Measurements from ENCODE around the gene PKD1L1. TPM values are rescaled to one million over a fixed set of nuclear protein-coding genes. Genes with fewer than 3 reads are reported as not detected.

PKD1L1 gene
- total and polyA plus RNA-seq, 11 donors, result 1.1 to 3.7 (median 2.3) TPM

- peak overlapping the region in 1 of 12 donors; percentile 17 for H3K27ac ChIP-seq
- intact Hi-C loops (cut with DNase I), result loop anchor here in 1 of 10 donors (5.0 kb wide), 1 partner anchor 175 kb away; no protein-coding TSS in a partner anchor
- no peak overlapping the region for H3K4me3 ChIP-seq
- no peaks in the 10 kb centered on the region for H3K27me3 ChIP-seq
- ATAC-seq, result peak in 3 of 4 donors; percentile 48 to 66 (median 62)
- H3K9me3 ChIP-seq, result no peaks in the 10 kb centered on the region
- TF ChIP-seq, protein P1, sequence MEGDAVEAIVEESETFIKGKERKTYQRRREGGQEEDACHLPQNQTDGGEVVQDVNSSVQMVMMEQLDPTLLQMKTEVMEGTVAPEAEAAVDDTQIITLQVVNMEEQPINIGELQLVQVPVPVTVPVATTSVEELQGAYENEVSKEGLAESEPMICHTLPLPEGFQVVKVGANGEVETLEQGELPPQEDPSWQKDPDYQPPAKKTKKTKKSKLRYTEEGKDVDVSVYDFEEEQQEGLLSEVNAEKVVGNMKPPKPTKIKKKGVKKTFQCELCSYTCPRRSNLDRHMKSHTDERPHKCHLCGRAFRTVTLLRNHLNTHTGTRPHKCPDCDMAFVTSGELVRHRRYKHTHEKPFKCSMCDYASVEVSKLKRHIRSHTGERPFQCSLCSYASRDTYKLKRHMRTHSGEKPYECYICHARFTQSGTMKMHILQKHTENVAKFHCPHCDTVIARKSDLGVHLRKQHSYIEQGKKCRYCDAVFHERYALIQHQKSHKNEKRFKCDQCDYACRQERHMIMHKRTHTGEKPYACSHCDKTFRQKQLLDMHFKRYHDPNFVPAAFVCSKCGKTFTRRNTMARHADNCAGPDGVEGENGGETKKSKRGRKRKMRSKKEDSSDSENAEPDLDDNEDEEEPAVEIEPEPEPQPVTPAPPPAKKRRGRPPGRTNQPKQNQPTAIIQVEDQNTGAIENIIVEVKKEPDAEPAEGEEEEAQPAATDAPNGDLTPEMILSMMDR (IDR thresholded peaks at IDR 0.05), result no peak
- no peak for TF ChIP-seq POLR2A (IDR thresholded peaks at IDR 0.05)
- peak in 2 of 5 donors; percentile 63 to 67 for DNase-seq
- H3K4me1 ChIP-seq, result peaks cover 0 to 41% (median 10%) of the 10 kb centered on the region in 12 donors
- 68 to 82% (median 73%) methylated on average over 5 of the region's 5 CpGs for WGBS, 4 donors
- H3K36me3 ChIP-seq, result peaks cover 0 to 92% (median 83%) of the 10 kb centered on the region in 9 donors
Observed at GRCh38 chr7:47967123-47967522, 18.9 kb upstream of the PKD1L1 start.

DNA sequence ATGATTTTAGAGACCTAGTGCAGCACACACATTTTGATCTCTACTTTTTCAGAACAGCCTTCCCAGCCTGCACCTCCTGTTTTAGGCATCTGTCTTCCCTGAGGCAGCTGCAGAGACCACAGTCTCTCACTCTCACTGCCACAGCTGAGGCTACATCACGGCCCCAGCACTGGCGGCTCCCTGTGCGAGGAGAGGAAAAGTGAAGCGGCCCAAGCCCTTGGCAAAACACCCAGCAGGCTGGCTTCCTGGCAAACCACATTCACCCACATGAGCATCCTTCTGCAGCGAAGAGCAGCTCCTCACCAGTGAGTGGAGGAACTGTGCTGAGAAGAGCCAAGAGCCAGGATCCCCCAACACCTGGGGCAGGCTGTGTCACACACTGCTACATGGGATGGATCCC lies 17.2 kb upstream of the PKD1L1 start:
- TF ChIP-seq POLR2A (IDR thresholded peaks at IDR 0.05), result no peak
- TF ChIP-seq, protein P1 (IDR thresholded peaks at IDR 0.05), result no peak
- no peak for DNase-seq
- H3K9me3 ChIP-seq, result no peaks in the 10 kb centered on the region
- no peak overlapping the region for H3K4me3 ChIP-seq
- no peak overlapping the region for H3K27ac ChIP-seq
- peaks cover 0 to 28% (median 6%) of the 10 kb centered on the region in 12 donors for H3K4me1 ChIP-seq
- no peaks in the 10 kb centered on the region for H3K27me3 ChIP-seq
- 84 to 96% (median 91%) methylated on average over 4 to 5 of the region's 5 CpGs for WGBS, 4 donors
- ATAC-seq, result no peak
- H3K36me3 ChIP-seq, result peaks cover 0 to 92% (median 82%) of the 10 kb centered on the region in 9 donors
- intact Hi-C loops (cut with DNase I), result loop anchor here in 1 of 10 donors (5.0 kb wide), 1 partner anchor 173 kb away; no protein-coding TSS in a partner anchor

GRCh38 chr7:47962262-47962661 lies 14.0 kb upstream of the PKD1L1 start:
- intact Hi-C loops (cut with DNase I), result no loop called here
- Histone ChIP-seq H3K9me3 (no peaks in the 10 kb centered on the region), H3K36me3 (peaks cover 0 to 76% (median 65%) of the 10 kb centered on the region in 9 donors), H3K27me3 (no peaks in the 10 kb centered on the region), H3K27ac (no peak overlapping the region), H3K4me3 (no peak overlapping the region), H3K4me1 (peaks cover 0 to 8% (median 0%) of the 10 kb centered on the region in 12 donors)
- ATAC-seq (no peak), DNase-seq (no peak)
- 89 to 96% (median 91%) methylated on average over 3 of the region's 3 CpGs for WGBS, 4 donors
- TF ChIP-seq, protein P1 (IDR thresholded peaks at IDR 0.05), result no peak

- intact Hi-C loops (cut with DNase I), result no loop called here
- Histone ChIP-seq H3K4me1 (peaks cover 0 to 13% (median 0%) of the 10 kb centered on the region in 12 donors), H3K36me3 (peaks cover 0 to 57% (median 36%) of the 10 kb centered on the region in 9 donors), H3K27ac (no peak overlapping the region), H3K27me3 (no peaks in the 10 kb centered on the region), H3K4me3 (no peak overlapping the region), H3K9me3 (no peaks in the 10 kb centered on the region)
- TF ChIP-seq POLR2A (IDR thresholded peaks at IDR 0.05), result no peak
- DNase-seq, result no peak
- no peak for ATAC-seq
- WGBS, 4 donors, result 79 to 88% (median 80%) methylated on average over 6 of the region's 6 CpGs
Observed at GRCh38 chr7:47957156-47957555, 8.9 kb upstream of the PKD1L1 start.

- H3K27ac ChIP-seq, result no peak overlapping the region
- intact Hi-C loops (cut with DNase I), result no loop called here
- no peak overlapping the region for H3K4me3 ChIP-seq
- H3K27me3 ChIP-seq, result no peaks in the 10 kb centered on the region
- DNase-seq (no peak), ATAC-seq (no peak)
- peaks cover 0 to 47% (median 28%) of the 10 kb centered on the region in 9 donors for H3K36me3 ChIP-seq
- H3K4me1 ChIP-seq, result peaks cover 0 to 16% (median 0%) of the 10 kb centered on the region in 12 donors
- TF ChIP-seq, protein P1 (IDR thresholded peaks at IDR 0.05), result no peak
- no peak for TF ChIP-seq POLR2A (IDR thresholded peaks at IDR 0.05)
- WGBS, 4 donors, result 74 to 86% (median 78%) methylated on average over 6 of the region's 6 CpGs
- no peaks in the 10 kb centered on the region for H3K9me3 ChIP-seq
Observed at GRCh38 chr7:47956220-47956619, 8.0 kb upstream of the PKD1L1 start.

Measured in heart left ventricle (tissue), 16 donors.